ENCODE data around the gene RNASET2.

Gene RNASET2

DNA sequence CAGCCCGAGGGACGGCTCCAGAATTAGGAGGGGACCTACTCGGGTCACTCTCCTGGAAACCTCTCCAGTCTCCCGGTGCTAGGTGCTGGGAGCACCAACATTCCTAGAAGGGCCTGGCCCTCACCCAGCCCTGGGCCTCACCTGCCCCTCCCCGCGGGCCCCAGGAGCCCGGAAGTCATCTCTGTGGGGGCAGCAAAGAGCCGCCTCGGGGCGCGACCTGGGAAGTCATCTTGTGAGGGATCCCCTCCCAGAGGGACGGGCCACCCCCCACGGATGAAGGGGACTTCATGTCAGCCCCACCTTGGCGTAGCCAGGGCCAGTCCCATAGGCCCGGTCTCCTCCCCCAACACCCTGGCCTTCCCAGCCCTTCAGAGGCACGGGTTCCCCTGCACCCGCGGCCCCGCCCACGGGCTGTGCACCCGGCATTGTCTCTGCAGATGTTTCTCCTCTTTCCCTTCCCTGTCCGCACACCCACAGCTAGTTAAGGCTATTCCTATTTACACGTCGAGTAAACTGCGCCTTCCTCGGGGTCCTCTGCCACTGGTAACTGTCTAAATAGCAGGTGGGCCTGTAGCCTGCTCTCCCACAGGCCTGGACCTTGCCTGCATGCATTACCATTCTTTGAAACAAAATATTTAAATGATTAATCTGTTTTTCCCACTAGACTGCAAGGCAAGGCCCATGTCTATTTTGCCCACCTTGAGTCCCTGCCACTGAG lies 896 bp upstream of the RNASET2 start:
- Histone ChIP-seq H3K4ac (ENCODE audit: low read depth, low read length) (no peak overlapping the region), H3K18ac (ENCODE audit: low read length) (peak overlapping the region; percentile 42), H2BK120ac (ENCODE audit: low read depth, low read length) (no peak overlapping the region), H3K4me2 (ENCODE audit: low read length) (peak overlapping the region; percentile 81), H2BK5ac (ENCODE audit: low read length) (no peak overlapping the region), H2AK5ac (ENCODE audit: low read length) (no peak overlapping the region), H4K5ac (ENCODE audit: low read length) (no peak overlapping the region), H3K23ac (ENCODE audit: low read length) (no peak overlapping the region), H3K79me1 (ENCODE audit: low read length) (no peaks in the 10 kb centered on the region), H3K4me3 (ENCODE audit: low read length) (peak overlapping the region; percentile 66), H2BK15ac (replicated peaks; ENCODE audit: low read depth) (no peak overlapping the region), H3K56ac (ENCODE audit: low read length) (peak overlapping the region; percentile 84), H4K8ac (ENCODE audit: low read depth, low read length) (no peak overlapping the region), H3K79me2 (ENCODE audit: control insufficient read depth, insufficient read depth, low read length) (no peaks in the 10 kb centered on the region), H3K27me3 (ENCODE audit: insufficient read depth, low read length, poor library complexity) (no peaks in the 10 kb centered on the region), H3K4me1 (ENCODE audit: control insufficient read depth, low read depth, low read length) (no peaks in the 10 kb centered on the region), H3K36me3 (ENCODE audit: control insufficient read depth, insufficient read depth, low read length) (no peaks in the 10 kb centered on the region), H3K9ac (ENCODE audit: low read length) (peak overlapping the region; percentile 78), H3K27ac (ENCODE audit: low read depth, low read length) (no peak overlapping the region)
- peak; percentile 28 for DNase-seq
- WGBS (ENCODE audit: extremely low coverage, insufficient coverage, low lambda C conversion rate), result no CpG with 5 or more reads among the region's 26 CpGs

DNA sequence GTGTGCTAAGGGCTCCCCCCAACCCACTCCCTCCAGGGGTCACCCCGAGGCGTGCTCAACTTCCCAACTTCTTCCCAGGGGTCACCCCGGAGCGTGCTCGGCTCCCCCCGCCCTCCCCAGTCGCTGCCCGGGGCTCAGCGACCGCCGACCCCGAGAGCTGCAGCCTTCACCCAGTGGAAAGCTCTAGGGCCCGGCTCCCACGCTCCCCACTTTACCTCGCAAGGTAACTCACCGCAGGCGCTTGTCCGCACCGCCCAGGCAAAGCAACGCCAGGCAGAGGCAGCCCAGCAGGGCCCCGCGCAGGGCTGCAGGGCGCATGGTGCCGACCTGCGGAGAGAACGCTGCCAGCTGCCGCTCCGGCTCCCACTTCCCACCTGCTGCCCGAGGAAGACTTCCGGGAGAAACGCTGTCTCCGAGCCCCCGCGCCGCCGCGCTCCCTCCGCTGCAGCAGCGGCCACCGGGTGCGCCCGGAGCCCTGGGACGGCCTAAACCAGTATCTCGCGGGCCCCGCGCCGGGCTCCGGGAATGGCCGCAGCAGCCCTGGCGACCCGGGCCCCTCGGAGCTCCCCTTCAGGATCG lies 396 bp downstream of the RNASET2 start:
- Histone ChIP-seq H2BK15ac (replicated peaks; ENCODE audit: low read depth) (no peak overlapping the region), H2AK5ac (ENCODE audit: low read length) (no peak overlapping the region), H3K4me3 (ENCODE audit: low read length) (peak overlapping the region; percentile 48), H3K27me3 (ENCODE audit: insufficient read depth, low read length, poor library complexity) (no peaks in the 10 kb centered on the region), H3K4ac (ENCODE audit: low read depth, low read length) (no peak overlapping the region), H3K36me3 (ENCODE audit: control insufficient read depth, insufficient read depth, low read length) (no peaks in the 10 kb centered on the region), H2BK120ac (ENCODE audit: low read depth, low read length) (no peak overlapping the region), H2BK5ac (ENCODE audit: low read length) (no peak overlapping the region), H4K8ac (ENCODE audit: low read depth, low read length) (no peak overlapping the region), H3K79me2 (ENCODE audit: control insufficient read depth, insufficient read depth, low read length) (no peaks in the 10 kb centered on the region), H3K56ac (ENCODE audit: low read length) (peak overlapping the region; percentile 81), H3K23ac (ENCODE audit: low read length) (no peak overlapping the region), H4K5ac (ENCODE audit: low read length) (no peak overlapping the region), H3K9ac (ENCODE audit: low read length) (peak overlapping the region; percentile 62), H3K27ac (ENCODE audit: low read depth, low read length) (no peak overlapping the region), H3K18ac (ENCODE audit: low read length) (no peak overlapping the region), H3K4me2 (ENCODE audit: low read length) (peak overlapping the region; percentile 83), H3K79me1 (ENCODE audit: low read length) (no peaks in the 10 kb centered on the region), H3K4me1 (ENCODE audit: control insufficient read depth, low read depth, low read length) (no peaks in the 10 kb centered on the region)
- WGBS (ENCODE audit: extremely low coverage, insufficient coverage, low lambda C conversion rate), result no CpG with 5 or more reads among the region's 54 CpGs
- no peak for DNase-seq

DNA sequence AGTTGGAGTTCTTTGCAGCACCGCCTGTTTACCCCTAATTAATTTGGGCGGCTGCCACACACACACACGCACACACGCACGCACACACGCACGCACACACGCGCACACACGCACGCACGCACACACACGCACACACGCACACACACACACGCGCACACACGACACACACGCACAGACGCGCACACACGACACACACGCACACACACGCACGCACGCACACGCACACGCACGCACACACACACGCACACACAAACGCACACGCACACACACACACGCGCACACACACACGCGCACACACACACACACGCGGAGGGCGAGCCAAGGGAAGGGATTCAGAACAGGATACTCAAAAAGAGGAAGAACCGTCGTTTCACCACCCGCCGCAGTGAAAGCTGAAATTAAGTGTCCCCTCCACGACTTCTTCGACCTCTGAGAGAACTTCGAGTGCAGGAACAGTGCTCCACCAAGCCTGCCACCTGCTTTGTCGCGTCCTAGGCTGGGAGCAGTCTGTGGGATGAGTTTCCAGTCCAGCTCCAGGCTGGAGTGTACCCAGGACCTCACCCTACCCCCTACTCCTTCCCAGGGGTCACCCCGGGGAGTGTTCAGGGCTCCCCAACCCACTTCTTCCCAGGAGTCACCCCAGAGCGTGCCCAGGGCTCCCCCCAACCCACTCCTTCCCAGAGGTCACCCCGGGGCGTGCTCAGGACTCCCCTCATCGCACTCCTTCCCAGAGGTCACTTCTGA lies 1.1 kb downstream of the RNASET2 start:
- Histone ChIP-seq H4K5ac (ENCODE audit: low read length) (no peak overlapping the region), H2AK5ac (ENCODE audit: low read length) (no peak overlapping the region), H3K4me3 (ENCODE audit: low read length) (no peak overlapping the region), H3K56ac (ENCODE audit: low read length) (peak overlapping the region; percentile 81), H3K23ac (ENCODE audit: low read length) (no peak overlapping the region), H3K27me3 (ENCODE audit: insufficient read depth, low read length, poor library complexity) (no peaks in the 10 kb centered on the region), H3K27ac (ENCODE audit: low read depth, low read length) (no peak overlapping the region), H2BK15ac (replicated peaks; ENCODE audit: low read depth) (no peak overlapping the region), H3K9ac (ENCODE audit: low read length) (peak overlapping the region; percentile 62), H2BK5ac (ENCODE audit: low read length) (no peak overlapping the region), H3K4me2 (ENCODE audit: low read length) (peak overlapping the region; percentile 83), H3K79me1 (ENCODE audit: low read length) (no peaks in the 10 kb centered on the region), H2BK120ac (ENCODE audit: low read depth, low read length) (no peak overlapping the region), H3K4ac (ENCODE audit: low read depth, low read length) (no peak overlapping the region), H4K8ac (ENCODE audit: low read depth, low read length) (no peak overlapping the region), H3K36me3 (ENCODE audit: control insufficient read depth, insufficient read depth, low read length) (no peaks in the 10 kb centered on the region), H3K18ac (ENCODE audit: low read length) (no peak overlapping the region), H3K79me2 (ENCODE audit: control insufficient read depth, insufficient read depth, low read length) (no peaks in the 10 kb centered on the region), H3K4me1 (ENCODE audit: control insufficient read depth, low read depth, low read length) (no peaks in the 10 kb centered on the region)
- no CpG with 5 or more reads among the region's 52 CpGs for WGBS (ENCODE audit: extremely low coverage, insufficient coverage, low lambda C conversion rate)
- peak; percentile 25 for DNase-seq

DNA sequence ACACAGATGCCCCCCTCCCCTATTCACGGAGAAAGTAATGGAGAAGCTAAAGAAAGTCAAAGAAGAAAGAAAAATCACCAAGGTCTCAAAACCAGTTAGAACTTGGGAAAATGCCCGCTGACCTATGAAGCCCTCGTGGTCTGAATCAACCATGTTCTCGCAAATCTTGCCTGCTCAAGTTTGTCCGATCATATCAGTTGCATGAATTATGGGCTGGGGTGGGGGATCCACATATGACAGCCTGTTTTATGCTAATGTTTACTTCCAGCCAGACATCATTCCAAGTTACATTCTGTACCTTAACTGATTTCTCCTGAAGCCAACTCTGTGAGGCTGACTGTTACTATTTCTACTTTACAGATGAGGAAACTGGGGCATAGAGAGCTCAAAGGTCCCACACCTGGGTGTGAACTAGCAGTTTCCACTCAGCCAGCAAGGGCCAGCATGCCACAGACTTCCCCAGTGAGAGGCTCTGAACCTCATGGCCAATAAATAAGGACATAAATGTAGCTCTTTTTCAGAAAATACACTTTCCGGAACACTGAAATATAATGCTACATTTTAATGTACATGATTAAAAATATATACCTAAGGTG lies 2.1 kb downstream of the RNASET2 start:
- H3K4me3 ChIP-seq (ENCODE audit: low read length), result no peak overlapping the region
- no peaks in the 10 kb centered on the region for H3K36me3 ChIP-seq (ENCODE audit: control insufficient read depth, insufficient read depth, low read length)
- no peak overlapping the region for H3K18ac ChIP-seq (ENCODE audit: low read length)

DNA sequence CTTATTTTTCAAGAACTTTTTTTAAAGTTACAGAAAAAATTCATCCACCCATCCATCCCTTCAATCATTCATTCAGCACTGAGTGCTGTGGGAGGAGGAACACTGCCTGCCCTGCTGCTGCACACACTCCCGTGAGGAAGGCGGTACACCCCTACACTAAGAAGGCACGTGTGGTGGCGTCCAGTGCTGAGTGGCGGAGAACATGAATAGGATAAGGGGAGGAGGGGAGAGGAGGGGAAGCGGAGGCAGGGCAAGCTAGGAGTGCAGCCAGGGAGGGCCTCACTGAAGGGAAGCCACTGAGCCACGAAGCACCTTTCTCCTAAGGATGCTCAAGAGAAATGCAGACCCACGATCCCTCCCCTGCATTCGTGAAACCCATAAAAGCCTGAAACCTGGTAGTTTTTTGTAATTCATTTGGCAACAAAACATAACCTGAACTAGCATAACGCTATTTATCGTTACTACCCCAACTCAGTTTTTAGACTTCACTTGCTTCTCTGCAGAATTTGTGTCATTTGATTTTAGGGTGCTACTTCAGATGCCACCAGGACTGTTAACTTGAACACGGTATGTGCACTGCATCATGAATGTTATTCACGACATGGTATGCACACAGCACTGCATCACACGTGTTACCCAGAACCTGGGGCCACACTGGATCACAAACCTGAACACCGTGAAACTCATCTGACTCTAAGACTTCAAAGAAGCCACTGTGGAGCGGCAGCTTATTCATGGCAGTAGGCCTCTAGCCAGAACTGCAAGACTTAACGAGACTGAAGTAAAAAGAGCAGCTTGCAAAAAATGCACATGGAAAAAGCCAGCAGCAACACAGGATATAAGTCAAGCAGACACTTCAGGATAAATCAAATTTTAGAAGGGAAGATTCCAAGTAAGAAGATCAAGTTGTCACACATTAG lies 3.5 kb downstream of the RNASET2 start:
- no peak overlapping the region for H3K23ac ChIP-seq (ENCODE audit: low read length)
- no peak overlapping the region for H2BK15ac ChIP-seq (replicated peaks; ENCODE audit: low read depth)
- H2BK120ac ChIP-seq (ENCODE audit: low read depth, low read length), result no peak overlapping the region
- no peaks in the 10 kb centered on the region for H3K79me2 ChIP-seq (ENCODE audit: control insufficient read depth, insufficient read depth, low read length)
- no peak overlapping the region for H4K5ac ChIP-seq (ENCODE audit: low read length)
- H2BK5ac ChIP-seq (ENCODE audit: low read length), result no peak overlapping the region
- no CpG with 5 or more reads among the region's 17 CpGs for WGBS (ENCODE audit: extremely low coverage, insufficient coverage, low lambda C conversion rate)
- H3K36me3 ChIP-seq (ENCODE audit: control insufficient read depth, insufficient read depth, low read length), result no peaks in the 10 kb centered on the region
- H3K27me3 ChIP-seq (ENCODE audit: insufficient read depth, low read length, poor library complexity), result no peaks in the 10 kb centered on the region
- no peak overlapping the region for H3K27ac ChIP-seq (ENCODE audit: low read depth, low read length)
- H3K4ac ChIP-seq (ENCODE audit: low read depth, low read length), result no peak overlapping the region
- no peak overlapping the region for H3K18ac ChIP-seq (ENCODE audit: low read length)
- H3K56ac ChIP-seq (ENCODE audit: low read length), result no peak overlapping the region
- no peak overlapping the region for H2AK5ac ChIP-seq (ENCODE audit: low read length)
- H3K4me3 ChIP-seq (ENCODE audit: low read length), result no peak overlapping the region
- H3K79me1 ChIP-seq (ENCODE audit: low read length), result no peaks in the 10 kb centered on the region
- H3K9ac ChIP-seq (ENCODE audit: low read length), result no peak overlapping the region
- no peak overlapping the region for H3K4me2 ChIP-seq (ENCODE audit: low read length)
- H4K8ac ChIP-seq (ENCODE audit: low read depth, low read length), result no peak overlapping the region
- H3K4me1 ChIP-seq (ENCODE audit: control insufficient read depth, low read depth, low read length), result no peaks in the 10 kb centered on the region
- DNase-seq, result no peak

More for the DNA sequence above, 2.1 kb downstream of the RNASET2 start:
- H4K5ac ChIP-seq (ENCODE audit: low read length), result no peak overlapping the region
- no peak overlapping the region for H4K8ac ChIP-seq (ENCODE audit: low read depth, low read length)
- no peak overlapping the region for H2AK5ac ChIP-seq (ENCODE audit: low read length)
- no peak overlapping the region for H3K56ac ChIP-seq (ENCODE audit: low read length)
- WGBS (ENCODE audit: extremely low coverage, insufficient coverage, low lambda C conversion rate), result no CpG with 5 or more reads among the region's 6 CpGs
- no peak overlapping the region for H2BK5ac ChIP-seq (ENCODE audit: low read length)
- H3K27ac ChIP-seq (ENCODE audit: low read depth, low read length), result no peak overlapping the region
- H3K79me2 ChIP-seq (ENCODE audit: control insufficient read depth, insufficient read depth, low read length), result no peaks in the 10 kb centered on the region
- no peaks in the 10 kb centered on the region for H3K79me1 ChIP-seq (ENCODE audit: low read length)
- H3K27me3 ChIP-seq (ENCODE audit: insufficient read depth, low read length, poor library complexity), result no peaks in the 10 kb centered on the region
- H3K4ac ChIP-seq (ENCODE audit: low read depth, low read length), result no peak overlapping the region
- H2BK15ac ChIP-seq (replicated peaks; ENCODE audit: low read depth), result no peak overlapping the region
- H3K23ac ChIP-seq (ENCODE audit: low read length), result no peak overlapping the region
- no peak overlapping the region for H3K9ac ChIP-seq (ENCODE audit: low read length)
- no peak overlapping the region for H2BK120ac ChIP-seq (ENCODE audit: low read depth, low read length)
- no peaks in the 10 kb centered on the region for H3K4me1 ChIP-seq (ENCODE audit: control insufficient read depth, low read depth, low read length)
- no peak overlapping the region for H3K4me2 ChIP-seq (ENCODE audit: low read length)
- no peak for DNase-seq

All from mesendoderm (in vitro differentiated cells).